HepG2 (cell line): ENCODE data around the gene LRRC8D. TPM values are rescaled to one million over a fixed set of nuclear protein-coding genes. Genes with fewer than 3 reads are reported as not detected.

ENCODE experiments used
- BCL6 ChIP-seq: IDR thresholded peaks from 2 replicates; pipeline ENCODE4 v1.6.1; 2016; ENCODE audit warnings: missing genetic modification reagents, missing compliant biosample characterization
- EHMT2 ChIP-seq: fragments of 200-600 bp; sonication (generic); IDR thresholded peaks from 2 replicates; pipeline ENCODE4 v1.7.0; 2017; ENCODE audit warnings: antibody characterized with exemption, low read depth, low read length, borderline replicate concordance
- GATAD2A ChIP-seq: IDR thresholded peaks from 2 replicates; pipeline ENCODE4 v1.6.1; 2016
- ISX ChIP-seq: sonication (generic); formaldehyde crosslinking; conservative IDR thresholded peaks from 2 replicates; pipeline ENCODE4 v1.5.0; 2020; ENCODE audit warnings: missing genetic modification reagents
- KAT8 ChIP-seq: IDR thresholded peaks from 2 replicates; pipeline ENCODE4 v1.6.1; 2016; ENCODE audit warnings: missing genetic modification reagents, missing compliant biosample characterization
- MAFF ChIP-seq: IDR thresholded peaks from 2 replicates; pipeline ENCODE4 v1.6.1; 2011; ENCODE audit warnings: low read depth, low read length, improper control_type of control experiment
- SMC3 ChIP-seq: IDR thresholded peaks from 2 replicates; pipeline ENCODE4 v1.6.1; 2011; ENCODE audit warnings: low read length, improper control_type of control experiment
- SMYD3 ChIP-seq: sonication (generic); formaldehyde crosslinking; IDR thresholded peaks from 2 replicates; pipeline ENCODE4 v1.8.1; 2023; ENCODE audit warnings: mild to moderate bottlenecking, missing genetic modification reagents
- SRF ChIP-seq: IDR thresholded peaks from 2 replicates; pipeline ENCODE4 v1.6.1; 2011; ENCODE audit warnings: mild to moderate bottlenecking, low read depth, low read length, moderate library complexity
- ZFP90 ChIP-seq: sonication (generic); formaldehyde crosslinking; IDR thresholded peaks from 2 replicates; pipeline ENCODE4 v1.8.0; 2022; ENCODE audit warnings: missing genetic modification reagents, mild to moderate bottlenecking, inconsistent platforms, borderline replicate concordance
- ZNF331 ChIP-seq: sonication (generic); formaldehyde crosslinking; IDR thresholded peaks from 2 replicates; pipeline ENCODE4 v1.4.0; 2020; ENCODE audit warnings: missing genetic modification reagents
- ZNF570 ChIP-seq: sonication (generic); formaldehyde crosslinking; IDR thresholded peaks from 2 replicates; pipeline ENCODE4 v1.4.0; 2020; ENCODE audit warnings: mild to moderate bottlenecking, missing genetic modification reagents, borderline replicate concordance
- ZNF678 ChIP-seq: sonication (generic); formaldehyde crosslinking; IDR thresholded peaks from 2 replicates; pipeline ENCODE4 v1.4.0; 2020; ENCODE audit warnings: mild to moderate bottlenecking, missing genetic modification reagents
- polyA plus RNA-seq, 8 experiments: library from polyadenylated mRNA; depleted of rRNA in 3 of 8; stranded (reverse) in 7 of 8; unstranded in 1 of 8; fragments of >200 nt; fragmentation: Illumina TruSeq in 4 of 8; extraction: Trizol in 4 of 8; gene quantifications; 2 replicates each; pipeline versions ENCODE4 v1.2.1 to v1.2.3, GENCODE V29; 2011 to 2016; ENCODE audit warnings: low read depth in 4 of 8, missing spikeins in 1 of 8, mixed read lengths in 1 of 8; ENCODE audit not compliant: insufficient read depth in 1 of 8
- total RNA-seq, 5 experiments: library from RNA; depleted of rRNA; stranded (reverse); fragments of >200 nt; fragmentation: Illumina TruSeq; extraction: Trizol; gene quantifications; 2 replicates each; pipeline ENCODE4 v1.2.3, GENCODE V29; 2016; ENCODE audit warnings: low read depth in 1 of 5
- TF ChIP-seq, protein P1 (sequence below): sonication (generic); formaldehyde crosslinking; IDR thresholded peaks from 2 replicates; pipeline ENCODE4 v1.4.0; 2020; ENCODE audit warnings: mild to moderate bottlenecking, missing genetic modification reagents
- TF ChIP-seq, protein P2 (sequence below): sonication (generic); formaldehyde crosslinking; IDR thresholded peaks from 2 replicates; pipeline ENCODE4 v1.4.0; 2020; ENCODE audit warnings: missing genetic modification reagents, borderline replicate concordance
- TF ChIP-seq, protein P3 (sequence below): sonication (generic); formaldehyde crosslinking; conservative IDR thresholded peaks from 2 replicates; pipeline ENCODE4 v1.5.0; 2020; ENCODE audit warnings: missing genetic modification reagents
- TF ChIP-seq, protein P4 (sequence below): sonication (generic); formaldehyde crosslinking; IDR thresholded peaks from 2 replicates; pipeline ENCODE4 v1.4.0; 2020; ENCODE audit warnings: missing genetic modification reagents
- TF ChIP-seq, protein P5 (sequence below): sonication (generic); formaldehyde crosslinking; IDR thresholded peaks from 2 replicates; pipeline ENCODE4 v1.4.0; 2020; ENCODE audit warnings: mild to moderate bottlenecking, missing genetic modification reagents
- TF ChIP-seq, protein P6 (sequence below): sonication (generic); formaldehyde crosslinking; conservative IDR thresholded peaks from 2 replicates; pipeline ENCODE4 v1.8.0; 2022; ENCODE audit warnings: mild to moderate bottlenecking, moderate library complexity, missing genetic modification reagents

Gene LRRC8D
- total and polyA plus RNA-seq, 2 of the 13 experiments (the other 11 are each of a cell fraction or from before 2014, with no cell fraction given) = 29.9 to 45.5 TPM

DNA sequence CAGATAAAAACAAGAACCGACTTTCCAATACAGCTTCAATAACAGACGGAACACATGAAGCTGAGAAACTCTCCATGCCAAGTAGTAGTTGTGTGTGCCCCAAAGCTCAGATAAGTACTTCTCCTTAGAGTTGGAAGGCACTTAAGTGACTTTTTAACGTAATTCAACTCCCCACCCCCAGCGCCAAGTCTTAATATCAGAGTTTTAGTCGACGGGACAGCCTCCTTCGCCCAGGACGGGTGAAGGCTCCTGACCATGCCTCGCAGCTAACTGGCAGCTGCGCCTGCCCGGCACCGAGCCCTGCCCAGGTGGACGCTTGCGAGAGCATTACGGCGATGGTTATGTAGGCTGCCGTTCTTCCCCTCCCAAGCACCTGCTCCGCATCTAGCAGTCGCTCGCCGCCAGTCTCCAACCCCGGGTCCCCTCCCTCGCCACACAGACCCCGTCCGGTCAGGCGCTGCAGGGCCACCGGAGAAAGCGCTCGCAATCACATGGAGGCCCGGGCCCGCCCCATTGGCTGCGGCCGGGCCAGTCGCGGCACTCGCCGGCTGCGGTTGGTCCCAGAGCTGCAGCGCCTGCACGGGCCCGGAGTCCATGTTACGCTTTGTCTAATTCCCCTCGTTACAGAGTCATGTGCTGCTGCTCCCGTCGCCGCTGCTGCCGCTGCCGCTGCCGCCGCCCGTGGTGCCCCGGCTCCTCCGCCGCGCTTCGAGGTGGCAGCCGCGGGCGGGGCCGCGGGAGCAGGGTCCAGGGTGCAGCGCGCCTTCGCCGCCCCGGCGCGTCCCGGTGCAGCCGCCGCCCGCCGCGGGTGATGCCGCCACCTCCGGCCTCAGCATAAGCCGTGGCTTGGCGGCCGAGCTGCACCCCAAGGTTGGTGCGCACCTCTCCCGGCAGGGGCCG lies at the start of gene LRRC8D (continued):
- TF ChIP-seq, protein P1, sequence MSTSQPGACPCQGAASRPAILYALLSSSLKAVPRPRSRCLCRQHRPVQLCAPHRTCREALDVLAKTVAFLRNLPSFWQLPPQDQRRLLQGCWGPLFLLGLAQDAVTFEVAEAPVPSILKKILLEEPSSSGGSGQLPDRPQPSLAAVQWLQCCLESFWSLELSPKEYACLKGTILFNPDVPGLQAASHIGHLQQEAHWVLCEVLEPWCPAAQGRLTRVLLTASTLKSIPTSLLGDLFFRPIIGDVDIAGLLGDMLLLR = no peak
- peak; percentile 53; the same call in 1 of the 2 replicates for TF ChIP-seq KAT8
- TF ChIP-seq, protein P2, sequence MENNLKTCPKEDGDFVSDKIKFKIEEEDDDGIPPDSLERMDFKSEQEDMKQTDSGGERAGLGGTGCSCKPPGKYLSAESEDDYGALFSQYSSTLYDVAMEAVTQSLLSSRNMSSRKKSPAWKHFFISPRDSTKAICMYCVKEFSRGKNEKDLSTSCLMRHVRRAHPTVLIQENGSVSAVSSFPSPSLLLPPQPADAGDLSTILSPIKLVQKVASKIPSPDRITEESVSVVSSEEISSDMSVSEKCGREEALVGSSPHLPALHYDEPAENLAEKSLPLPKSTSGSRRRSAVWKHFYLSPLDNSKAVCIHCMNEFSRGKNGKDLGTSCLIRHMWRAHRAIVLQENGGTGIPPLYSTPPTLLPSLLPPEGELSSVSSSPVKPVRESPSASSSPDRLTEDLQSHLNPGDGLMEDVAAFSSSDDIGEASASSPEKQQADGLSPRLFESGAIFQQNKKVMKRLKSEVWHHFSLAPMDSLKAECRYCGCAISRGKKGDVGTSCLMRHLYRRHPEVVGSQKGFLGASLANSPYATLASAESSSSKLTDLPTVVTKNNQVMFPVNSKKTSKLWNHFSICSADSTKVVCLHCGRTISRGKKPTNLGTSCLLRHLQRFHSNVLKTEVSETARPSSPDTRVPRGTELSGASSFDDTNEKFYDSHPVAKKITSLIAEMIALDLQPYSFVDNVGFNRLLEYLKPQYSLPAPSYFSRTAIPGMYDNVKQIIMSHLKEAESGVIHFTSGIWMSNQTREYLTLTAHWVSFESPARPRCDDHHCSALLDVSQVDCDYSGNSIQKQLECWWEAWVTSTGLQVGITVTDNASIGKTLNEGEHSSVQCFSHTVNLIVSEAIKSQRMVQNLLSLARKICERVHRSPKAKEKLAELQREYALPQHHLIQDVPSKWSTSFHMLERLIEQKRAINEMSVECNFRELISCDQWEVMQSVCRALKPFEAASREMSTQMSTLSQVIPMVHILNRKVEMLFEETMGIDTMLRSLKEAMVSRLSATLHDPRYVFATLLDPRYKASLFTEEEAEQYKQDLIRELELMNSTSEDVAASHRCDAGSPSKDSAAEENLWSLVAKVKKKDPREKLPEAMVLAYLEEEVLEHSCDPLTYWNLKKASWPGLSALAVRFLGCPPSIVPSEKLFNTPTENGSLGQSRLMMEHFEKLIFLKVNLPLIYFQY (CRISPR knock-in tag) = no peak
- no peak for TF ChIP-seq BCL6 (CRISPR knock-in tag)
- TF ChIP-seq, protein P3, sequence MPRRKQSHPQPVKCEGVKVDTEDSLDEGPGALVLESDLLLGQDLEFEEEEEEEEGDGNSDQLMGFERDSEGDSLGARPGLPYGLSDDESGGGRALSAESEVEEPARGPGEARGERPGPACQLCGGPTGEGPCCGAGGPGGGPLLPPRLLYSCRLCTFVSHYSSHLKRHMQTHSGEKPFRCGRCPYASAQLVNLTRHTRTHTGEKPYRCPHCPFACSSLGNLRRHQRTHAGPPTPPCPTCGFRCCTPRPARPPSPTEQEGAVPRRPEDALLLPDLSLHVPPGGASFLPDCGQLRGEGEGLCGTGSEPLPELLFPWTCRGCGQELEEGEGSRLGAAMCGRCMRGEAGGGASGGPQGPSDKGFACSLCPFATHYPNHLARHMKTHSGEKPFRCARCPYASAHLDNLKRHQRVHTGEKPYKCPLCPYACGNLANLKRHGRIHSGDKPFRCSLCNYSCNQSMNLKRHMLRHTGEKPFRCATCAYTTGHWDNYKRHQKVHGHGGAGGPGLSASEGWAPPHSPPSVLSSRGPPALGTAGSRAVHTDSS = no peak
- no peak for TF ChIP-seq ISX (CRISPR knock-in tag)
- no peak for TF ChIP-seq SRF
- TF ChIP-seq, protein P4, sequence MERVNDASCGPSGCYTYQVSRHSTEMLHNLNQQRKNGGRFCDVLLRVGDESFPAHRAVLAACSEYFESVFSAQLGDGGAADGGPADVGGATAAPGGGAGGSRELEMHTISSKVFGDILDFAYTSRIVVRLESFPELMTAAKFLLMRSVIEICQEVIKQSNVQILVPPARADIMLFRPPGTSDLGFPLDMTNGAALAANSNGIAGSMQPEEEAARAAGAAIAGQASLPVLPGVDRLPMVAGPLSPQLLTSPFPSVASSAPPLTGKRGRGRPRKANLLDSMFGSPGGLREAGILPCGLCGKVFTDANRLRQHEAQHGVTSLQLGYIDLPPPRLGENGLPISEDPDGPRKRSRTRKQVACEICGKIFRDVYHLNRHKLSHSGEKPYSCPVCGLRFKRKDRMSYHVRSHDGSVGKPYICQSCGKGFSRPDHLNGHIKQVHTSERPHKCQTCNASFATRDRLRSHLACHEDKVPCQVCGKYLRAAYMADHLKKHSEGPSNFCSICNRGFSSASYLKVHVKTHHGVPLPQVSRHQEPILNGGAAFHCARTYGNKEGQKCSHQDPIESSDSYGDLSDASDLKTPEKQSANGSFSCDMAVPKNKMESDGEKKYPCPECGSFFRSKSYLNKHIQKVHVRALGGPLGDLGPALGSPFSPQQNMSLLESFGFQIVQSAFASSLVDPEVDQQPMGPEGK = peak; percentile 61; the same call in 1 of the 2 replicates
- TF ChIP-seq MAFF = no peak
- TF ChIP-seq GATAD2A = peak; percentile 42
- TF ChIP-seq, protein P5, sequence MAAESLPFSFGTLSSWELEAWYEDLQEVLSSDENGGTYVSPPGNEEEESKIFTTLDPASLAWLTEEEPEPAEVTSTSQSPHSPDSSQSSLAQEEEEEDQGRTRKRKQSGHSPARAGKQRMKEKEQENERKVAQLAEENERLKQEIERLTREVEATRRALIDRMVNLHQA = no peak
- TF ChIP-seq ZFP90 (CRISPR knock-in tag) = no peak
- no peak for TF ChIP-seq EHMT2
- TF ChIP-seq, protein P6, sequence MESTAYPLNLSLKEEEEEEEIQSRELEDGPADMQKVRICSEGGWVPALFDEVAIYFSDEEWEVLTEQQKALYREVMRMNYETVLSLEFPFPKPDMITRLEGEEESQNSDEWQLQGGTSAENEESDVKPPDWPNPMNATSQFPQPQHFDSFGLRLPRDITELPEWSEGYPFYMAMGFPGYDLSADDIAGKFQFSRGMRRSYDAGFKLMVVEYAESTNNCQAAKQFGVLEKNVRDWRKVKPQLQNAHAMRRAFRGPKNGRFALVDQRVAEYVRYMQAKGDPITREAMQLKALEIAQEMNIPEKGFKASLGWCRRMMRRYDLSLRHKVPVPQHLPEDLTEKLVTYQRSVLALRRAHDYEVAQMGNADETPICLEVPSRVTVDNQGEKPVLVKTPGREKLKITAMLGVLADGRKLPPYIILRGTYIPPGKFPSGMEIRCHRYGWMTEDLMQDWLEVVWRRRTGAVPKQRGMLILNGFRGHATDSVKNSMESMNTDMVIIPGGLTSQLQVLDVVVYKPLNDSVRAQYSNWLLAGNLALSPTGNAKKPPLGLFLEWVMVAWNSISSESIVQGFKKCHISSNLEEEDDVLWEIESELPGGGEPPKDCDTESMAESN (CRISPR knock-in tag) = 0 out of 2 replicates have a peak, but pooled peaks have one; percentile 5
- TF ChIP-seq ZNF570 = no peak
- TF ChIP-seq SMYD3 (CRISPR knock-in tag) = no peak
- no peak for TF ChIP-seq ZNF678 (CRISPR knock-in tag)
- TF ChIP-seq SMC3 = no peak
- peak; percentile 17; the same call in 1 of the 2 replicates for TF ChIP-seq ZNF331 (CRISPR knock-in tag)
